Activated CD4-positive, alpha-beta T cell treated with anti-CD3 and anti-CD28 coated beads, Interleukin-2, amount 50 U/mL, for 24 hours (primary cell): ENCODE data around the gene CLOCK.

ENCODE experiments used
- DNase-seq, 2 donors: peaks; one replicate each; pipeline ENCODE4 v3.0.0-alpha.2; 2020; ENCODE audit warnings: low read depth in 1 of 2, low spot score in 1 of 2

Gene CLOCK

GRCh38 chr4:55540271-55540670 lies 6.4 kb downstream of the CLOCK start:
- DNase-seq = no peak

GRCh38 chr4:55539658-55540057 lies 7.1 kb downstream of the CLOCK start:
- no peak for DNase-seq

GRCh38 chr4:55538531-55538930 lies 8.2 kb downstream of the CLOCK start:
- no peak for DNase-seq

- no peak for DNase-seq
These were observed 12.4 kb downstream of the CLOCK start for GRCh38 chr4:55534306-55534705.

GRCh38 chr4:55530691-55531090 lies 16.0 kb downstream of the CLOCK start:
- no peak for DNase-seq

- DNase-seq = no peak
These were observed 16.5 kb downstream of the CLOCK start for GRCh38 chr4:55530167-55530566.

- DNase-seq = no peak
These were observed 18.2 kb downstream of the CLOCK start for GRCh38 chr4:55528491-55528890.

GRCh38 chr4:55524844-55525571 lies 21.7 kb downstream of the CLOCK start:
- no peak for DNase-seq

GRCh38 chr4:55518442-55518841 lies 28.3 kb downstream of the CLOCK start:
- no peak for DNase-seq

- no peak for DNase-seq
These were observed 29.0 kb downstream of the CLOCK start for GRCh38 chr4:55517526-55518229.

GRCh38 chr4:55512922-55513571 lies 33.7 kb downstream of the CLOCK start:
- DNase-seq = no peak

- DNase-seq = no peak
These were observed 34.6 kb downstream of the CLOCK start for GRCh38 chr4:55512077-55512476.

GRCh38 chr4:55510685-55511084 lies 36.0 kb downstream of the CLOCK start:
- no peak for DNase-seq

GRCh38 chr4:55509266-55509665 lies 37.4 kb downstream of the CLOCK start:
- no peak for DNase-seq

- DNase-seq = no peak
These were observed 39.1 kb downstream of the CLOCK start for GRCh38 chr4:55507612-55508011.

- no peak for DNase-seq
These were observed 43.5 kb downstream of the CLOCK start for GRCh38 chr4:55503169-55503568.

- no peak for DNase-seq
These were observed 46.6 kb downstream of the CLOCK start for GRCh38 chr4:55500072-55500471.

- DNase-seq = no peak
These were observed 47.2 kb downstream of the CLOCK start for GRCh38 chr4:55499495-55499894.

- DNase-seq = no peak
These were observed 48.7 kb downstream of the CLOCK start for GRCh38 chr4:55498051-55498450.

GRCh38 chr4:55491486-55491885 lies 55.2 kb downstream of the CLOCK start:
- no peak for DNase-seq

GRCh38 chr4:55488716-55489115 lies 58.0 kb downstream of the CLOCK start:
- no peak for DNase-seq

GRCh38 chr4:55485821-55486220 lies 60.9 kb downstream of the CLOCK start:
- DNase-seq = no peak
